GM12878 (cell line): ENCODE measurements around the gene PPP2R5A. TPM values are rescaled to one million over a fixed set of nuclear protein-coding genes. Genes with fewer than 3 reads are reported as not detected.

Experiments
- ATAC-seq: fragments of 200-7000 bp; cut with Tn5 transposase; 3 replicates; pipeline ENCODE4 v1.9.1; 2020; ENCODE audit warnings: mild to moderate bottlenecking, moderate library complexity
- BruUV-seq: library from RNA; stranded (reverse); fragments of 400-500 nt; replicated peaks from 2 replicates; lab custom pipeline; 2021; lab: Mats Ljungman, UMichigan
- CTCF ChIA-PET: fragments of 300-600 bp; sonication (Branson Sonifier 250); formaldehyde crosslinking; extraction: SDS; loops from one replicate; lab custom pipeline; 2021; ENCODE audit warnings: inconsistent platforms; lab: Yijun Ruan, JAX
- POLR2A ChIA-PET: fragments of 350-600 bp; formaldehyde crosslinking; extraction: SDS; loops from one replicate; lab custom pipeline; 2021; ENCODE audit warnings: inconsistent platforms; lab: Charles Lee
- RAD21 ChIA-PET: fragments of 300-600 bp; sonication (Branson Sonifier 250); formaldehyde crosslinking; loops from one replicate; lab custom pipeline; 2023; ENCODE audit warnings: antibody characterized with exemption; ENCODE audit not compliant: unreplicated experiment; lab: Charles Lee
- SMC1A ChIA-PET: fragments of 300-600 bp; sonication (Branson Sonifier 250); formaldehyde crosslinking; loops from one replicate; lab custom pipeline; 2023; ENCODE audit not compliant: unreplicated experiment, uncharacterized antibody; lab: Charles Lee
- DNase-seq: peaks from one replicate; pipeline ENCODE4 v3.0.0-alpha.2; 2011; ENCODE audit warnings: low read depth, low spot score
- FAIRE-seq: peaks from 3 replicates; lab custom pipeline; 2011; peaks lifted over from hg19 to GRCh38; lab: Jason Lieb, UNC
- H2AFZ ChIP-seq: 2 replicates; pipeline ENCODE4 v1.6.0; 2011; ENCODE audit warnings: low read depth, low read length, control low read depth; ENCODE audit not compliant: control insufficient read depth
- H3K27ac ChIP-seq: 2 replicates; pipeline ENCODE4 v1.5.1; 2011; ENCODE audit warnings: control low read depth; ENCODE audit not compliant: control insufficient read depth, insufficient read depth
- H3K27me3 ChIP-seq, 2 experiments: replicated peaks in 1 of 2; 2 replicates each; pipeline versions ENCODE4 v1.6.0 to v1.6.1; 2011; ENCODE audit warnings: low read length in 1 of 2; ENCODE audit not compliant: control insufficient read depth in 2 of 2, insufficient read depth in 2 of 2
- H3K36me3 ChIP-seq, 2 experiments: 2 replicates each; pipeline ENCODE4 v1.5.1; 2011; ENCODE audit warnings: low read length in 1 of 2; ENCODE audit not compliant: control insufficient read depth in 2 of 2, insufficient read depth in 2 of 2
- H3K4me1 ChIP-seq: 2 replicates; pipeline ENCODE4 v1.6.1; 2011; ENCODE audit warnings: mild to moderate bottlenecking, low read length, moderate library complexity, mixed read lengths; ENCODE audit not compliant: control insufficient read depth, insufficient read depth
- H3K4me2 ChIP-seq: 2 replicates; pipeline ENCODE4 v1.6.0; 2011; ENCODE audit warnings: control low read depth; ENCODE audit not compliant: control insufficient read depth, insufficient read depth
- H3K4me3 ChIP-seq: fragments of 200-600 bp; sonication (generic); 2 replicates; pipeline ENCODE4 v1.5.1; 2016
- H3K79me2 ChIP-seq: 2 replicates; pipeline ENCODE4 v1.6.0; 2011; ENCODE audit warnings: low read length; ENCODE audit not compliant: control insufficient read depth, insufficient read depth
- H3K9ac ChIP-seq: 2 replicates; pipeline ENCODE4 v1.8.0; 2011; ENCODE audit warnings: low read length, control low read depth, mixed read lengths; ENCODE audit not compliant: control insufficient read depth, insufficient read depth
- H3K9me3 ChIP-seq: replicated peaks from 3 replicates; pipeline ENCODE4 v1.5.1; 2011; ENCODE audit warnings: mild to moderate bottlenecking, low read length; ENCODE audit not compliant: control insufficient read depth, insufficient read depth
- H4K20me1 ChIP-seq: 2 replicates; pipeline ENCODE4 v1.6.0; 2011; ENCODE audit not compliant: control insufficient read depth, insufficient read depth
- JUNB ChIP-seq: IDR thresholded peaks from 2 replicates; pipeline ENCODE4 v1.6.1; 2016; ENCODE audit warnings: antibody characterized with exemption, mild to moderate bottlenecking
- MTA2 ChIP-seq: fragments of 450-650 bp; IDR thresholded peaks from 2 replicates; pipeline ENCODE4 v1.6.1; 2016; ENCODE audit warnings: low read depth, mild to moderate bottlenecking, moderate library complexity
- SUZ12 ChIP-seq: fragments of 200-600 bp; sonication (generic); IDR thresholded peaks from one replicate; pipeline ENCODE4 v1.6.1; 2018; ENCODE audit warnings: antibody characterized with exemption, mild to moderate bottlenecking; ENCODE audit not compliant: unreplicated experiment
- YY1 ChIP-seq: IDR thresholded peaks from 2 replicates; pipeline ENCODE4 v1.6.1; 2011; ENCODE audit warnings: low read depth, mild to moderate bottlenecking, low read length
- ZBTB11 ChIP-seq: fragments of 450-650 bp; formaldehyde crosslinking; IDR thresholded peaks from 2 replicates; pipeline ENCODE4 v1.5.0; 2022; ENCODE audit warnings: mild to moderate bottlenecking, missing genetic modification characterization
- ZBTB4 ChIP-seq: fragments of 450-650 bp; formaldehyde crosslinking; IDR thresholded peaks from 2 replicates; pipeline ENCODE4 v1.4.0; 2022; ENCODE audit warnings: mild to moderate bottlenecking, moderate library complexity
- WGBS: methylation state at CpG from one replicate; pipeline ENCODE4 v1.1.6; 2016; ENCODE audit warnings: low lambda C conversion rate; ENCODE audit not compliant: insufficient replicate concordance, insufficient coverage; ENCODE audit errors: missing lambda C conversion rate; 5-methylcytosine and 5-hydroxymethylcytosine counted together
- in situ Hi-C: fragments of 300-500 bp; cut with MboI; formaldehyde crosslinking; loops from 9 replicates; pipeline ENCODE4 v1.14.3; 2018; ENCODE audit warnings: mixed read lengths
- intact Hi-C: fragments of 100-400 bp; cut with micrococcal nuclease; formaldehyde crosslinking; loops from one replicate; pipeline ENCODE4 v1.14.2; 2022; ENCODE audit not compliant: unreplicated experiment
- polyA plus RNA-seq, 11 experiments: library from polyadenylated mRNA; depleted of rRNA in 4 of 11; unstranded in 6 of 11; stranded (reverse) in 5 of 11; fragments of >200 nt; fragmentation: Nextera tagmentation in 4 of 11; fragmentation: Illumina TruSeq in 1 of 11; extraction: Ambion mirVana in 4 of 11; extraction: Trizol in 1 of 11; gene quantifications; 1 replicate in 1 of 11; 2 replicates in 10 of 11; pipeline versions ENCODE4 v1.2.1 to v1.2.3, GENCODE V29; 2011 to 2016; ENCODE audit warnings: inconsistent platforms in 2 of 11, missing spikeins in 2 of 11, low read depth in 1 of 11
- total RNA-seq, 4 experiments: library from RNA; depleted of rRNA in 3 of 4; stranded (reverse); fragments of >200 nt in 3 of 4; fragmentation: Illumina TruSeq in 1 of 4; extraction: Trizol in 1 of 4; gene quantifications; 2 replicates each; pipeline versions ENCODE4 v1.2.1 to v1.2.3, GENCODE V29; 2013 to 2021

PPP2R5A gene
- total and polyA plus RNA-seq, 10 of the 15 experiments (the other 5 are each of a cell fraction or from before 2014, with no cell fraction given) = 15.4 to 40.6 (median 32.5) TPM

- ChIA-PET SMC1A (interaction anchor here (1.5 kb wide), 1 partner anchor 153 kb away, joined by 5 read pairs; no protein-coding TSS in a partner anchor), POLR2A (no interaction called here), CTCF (interaction anchor here (1.0 to 1.2 kb wide), 3 partner anchors 12 to 622 kb away, joined by 3 to 6 read pairs (median 3); no protein-coding TSS in a partner anchor), RAD21 (no interaction called here)
- Histone ChIP-seq H3K9me3 (no peaks in the 10 kb centered on the region; the same call in 2 of the 3 replicates), H3K27ac (no peak overlapping the region), H3K36me3 (peaks cover 0 to 3% of the 10 kb centered on the region in 2 experiments; a peak in 1 of 4 replicates), H4K20me1 (no peaks in the 10 kb centered on the region), H3K9ac (no peak overlapping the region), H3K79me2 (peaks cover 31% of the 10 kb centered on the region), H2AFZ (no peak overlapping the region), H3K27me3 (no peaks in the 10 kb centered on the region), H3K4me2 (no peak overlapping the region), H3K4me3 (no peak overlapping the region), H3K4me1 (peaks cover 2% of the 10 kb centered on the region; the same call in 1 of the 2 replicates)
- TF ChIP-seq SUZ12 (no peak), ZBTB4 (no peak), JUNB (peak; percentile 29; the same call in 1 of the 2 replicates), YY1 (no peak), MTA2 (no peak), ZBTB11 (CRISPR knock-in tag) (no peak)
- ATAC-seq (no peak), FAIRE-seq (no peak), DNase-seq (no peak)
- no TSS peak for BruUV-seq
- 68% methylated on average over 6 of the region's 6 CpGs for WGBS
- in situ Hi-C loops (no loop called here), intact Hi-C loops (no loop called here)
Measured at GRCh38 chr1:212302745-212303383, 17.7 kb downstream of the PPP2R5A start.
